HL-60/S4 treated with phorbol 12-myristate 13-acetate at 8.2 ng/mL for 4 days and 3 days (cell line): ENCODE data around the gene BLMH.
"Not testable (repeated sequence)": the region's sequence is repeated elsewhere in the genome, so short reads cannot be mapped to it uniquely, and the experiment has no call there.

Source experiments
- in situ Hi-C: fragments of 300-500 bp; cut with MboI; formaldehyde crosslinking; loops from 2 replicates; pipeline ENCODE4 v1.15.0; 2022; ENCODE audit warnings: low sequenced_read_pairs

Gene BLMH

DNA sequence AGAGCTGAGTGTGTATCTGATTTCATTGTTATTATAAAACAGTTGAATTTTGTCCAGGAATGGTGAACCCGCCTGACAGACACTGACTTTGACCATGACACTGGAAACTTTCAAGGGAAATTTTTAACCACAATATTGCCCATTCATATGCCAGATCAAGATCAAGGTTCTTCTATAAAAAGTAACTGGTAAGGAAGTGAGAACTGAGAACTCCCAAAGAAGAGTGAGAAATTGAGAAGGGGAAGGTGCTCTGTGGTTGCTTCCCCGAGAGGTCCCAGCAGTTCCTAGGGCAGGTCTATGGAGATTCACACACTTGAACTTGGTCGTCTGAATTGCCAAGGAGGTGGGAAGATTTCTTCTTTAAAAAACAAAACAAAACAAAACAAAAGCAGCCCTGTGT, 83.5 kb downstream of the BLMH start:
- in situ Hi-C loops = no loop called here

DNA sequence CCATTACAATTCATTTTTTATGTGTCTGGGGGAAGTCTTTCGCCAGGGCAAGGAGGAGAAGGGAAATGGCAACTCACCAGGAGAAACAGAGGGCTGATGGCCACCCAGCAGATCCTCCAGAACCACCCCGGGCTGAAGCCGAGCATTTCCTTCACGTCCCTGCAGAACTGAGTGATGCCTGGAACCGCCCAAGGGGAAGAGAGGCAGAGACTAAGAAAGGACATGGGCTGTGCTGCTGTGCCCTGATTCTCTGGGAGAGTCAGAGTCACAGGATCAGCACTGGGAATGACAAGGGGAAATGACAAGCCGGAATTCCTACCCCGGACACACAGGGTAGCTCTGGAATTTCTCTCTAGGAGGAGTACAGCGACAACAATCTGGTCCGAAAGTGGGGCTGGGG, 84.1 kb downstream of the BLMH start:
- in situ Hi-C loops = no loop called here

DNA sequence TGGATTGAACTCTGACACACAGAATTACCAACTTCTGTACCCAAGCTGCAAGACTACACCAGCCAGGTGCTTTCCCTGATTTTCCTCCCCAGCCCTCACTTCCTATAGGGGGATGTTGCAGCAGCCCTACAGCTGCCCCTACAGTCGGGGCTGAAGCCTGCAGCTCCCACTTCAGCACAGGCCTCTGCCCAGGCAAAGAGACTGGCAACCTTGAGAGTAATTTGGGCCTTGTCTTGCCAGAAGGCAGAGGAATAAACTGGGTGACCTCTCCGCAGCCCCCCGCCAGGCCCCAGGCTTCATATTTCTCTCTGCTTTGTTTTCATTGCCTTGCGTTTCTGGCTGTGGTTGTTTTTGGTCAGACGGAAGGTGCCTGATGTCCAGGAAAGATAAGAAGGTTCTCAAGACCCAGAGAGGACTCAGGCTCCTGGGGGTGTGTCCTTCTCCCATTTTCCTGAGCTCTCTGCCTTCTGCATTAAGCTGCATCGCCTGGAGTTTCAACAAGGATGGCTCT, 88.2 kb downstream of the BLMH start:
- in situ Hi-C loops = no loop called here

DNA sequence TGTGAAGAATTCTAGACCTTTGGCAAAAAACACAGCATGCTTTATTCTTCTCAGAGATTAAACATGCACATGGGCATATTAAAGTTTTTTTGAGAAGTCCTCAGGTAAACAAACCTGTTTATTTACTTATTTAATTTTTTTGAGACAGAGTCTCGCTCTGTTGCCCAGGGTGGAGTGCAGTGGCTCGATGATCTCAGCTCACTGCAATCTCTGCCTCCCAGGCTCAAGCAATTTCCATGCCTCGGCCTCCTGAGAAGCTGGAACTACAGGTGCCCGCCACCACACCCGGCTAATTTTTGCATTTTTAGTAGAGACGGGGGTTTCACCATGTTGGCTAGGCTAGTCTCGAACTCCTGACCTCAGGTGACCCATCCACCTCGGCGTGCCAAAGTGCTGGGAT, 91.1 kb downstream of the BLMH start:
- in situ Hi-C loops = not testable (repeated sequence)

DNA sequence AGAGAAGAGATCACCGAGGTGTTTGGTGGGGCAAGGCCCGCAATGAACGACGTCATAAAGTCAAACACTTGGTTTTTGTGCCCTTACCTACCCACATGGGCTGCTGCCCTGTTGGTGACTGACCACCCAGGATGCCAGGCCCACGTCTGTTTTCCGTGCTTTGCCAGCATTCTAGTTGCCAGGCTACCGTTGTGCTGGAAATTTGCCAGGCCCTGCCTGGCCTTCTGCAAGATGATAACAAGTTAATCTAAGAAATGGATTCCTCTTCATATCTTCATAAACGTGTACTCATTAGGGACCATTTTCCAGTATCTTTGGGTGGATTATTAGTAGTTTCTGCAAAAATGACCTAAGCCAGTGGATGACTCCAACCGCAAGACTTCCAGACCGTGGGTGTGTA, 91.6 kb downstream of the BLMH start:
- in situ Hi-C loops = no loop called here

DNA sequence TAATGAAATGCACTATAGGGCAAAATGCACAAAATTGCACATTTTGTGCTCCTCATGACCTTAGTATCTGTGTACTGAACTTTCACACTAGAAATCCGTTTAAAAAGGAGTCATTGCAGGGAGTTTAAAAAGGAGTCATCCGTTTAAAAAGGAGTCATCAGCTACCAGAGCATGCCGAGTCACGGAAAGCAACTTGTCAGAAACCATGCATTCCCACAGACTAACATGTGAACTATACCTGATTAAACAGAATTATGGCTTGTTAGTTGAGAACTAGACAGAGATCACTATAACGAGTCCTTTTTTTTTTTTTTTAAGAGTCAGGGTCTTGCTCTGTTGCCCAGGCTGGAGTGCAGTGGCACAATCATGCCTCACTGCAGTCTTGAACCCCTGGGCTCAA, 92.1 kb downstream of the BLMH start:
- in situ Hi-C loops = no loop called here
